HG03378 (cell line): ENCODE results near the gene RNF149.
"Not testable (repeated sequence)": the region's sequence is repeated elsewhere in the genome, so short reads cannot be mapped to it uniquely, and the experiment has no call there.

Source experiments
- ATAC-seq: cut with Tn5 transposase; IDR thresholded peaks from one replicate; pipeline ENCODE4 v1.9.1; 2021; ENCODE audit warnings: mild to moderate bottlenecking, moderate library complexity; ENCODE audit not compliant: unreplicated experiment

The RNF149 gene

GRCh38 chr2:101263377-101263800 is 45.1 kb downstream of the RNF149 start:
- no peak for ATAC-seq

- no peak for ATAC-seq
Observed at GRCh38 chr2:101262142-101262541, 46.4 kb downstream of the RNF149 start.

GRCh38 chr2:101258804-101259203 is 49.7 kb downstream of the RNF149 start:
- ATAC-seq = no peak

- no peak for ATAC-seq
Observed at GRCh38 chr2:101256316-101256715, 52.2 kb downstream of the RNF149 start.

GRCh38 chr2:101255501-101255900 is 53.0 kb downstream of the RNF149 start:
- ATAC-seq = no peak

GRCh38 chr2:101253703-101254450 is 54.6 kb downstream of the RNF149 start:
- ATAC-seq = no peak

GRCh38 chr2:101253013-101253702 is 55.3 kb downstream of the RNF149 start:
- peak; percentile 43 for ATAC-seq

- peak; percentile 83 for ATAC-seq
Observed at GRCh38 chr2:101252408-101253012, 56.0 kb downstream of the RNF149 start, which contains the start of gene CNOT11. CNOT11 (plus strand) TSS chr2:101252886; CDS start chr2:101252965, 79 bp downstream.

- peak; percentile 62 for ATAC-seq
Observed at GRCh38 chr2:101251844-101252407, 56.6 kb downstream of the RNF149 start.

- not testable (repeated sequence) for ATAC-seq
Observed at GRCh38 chr2:101251246-101251781, 57.2 kb downstream of the RNF149 start.

GRCh38 chr2:101249826-101250225 is 58.7 kb downstream of the RNF149 start:
- no peak for ATAC-seq

- not testable (repeated sequence) for ATAC-seq
Observed at GRCh38 chr2:101248756-101249155, 59.7 kb downstream of the RNF149 start.

GRCh38 chr2:101245468-101245867 is 63.0 kb downstream of the RNF149 start:
- not testable (repeated sequence) for ATAC-seq

- not testable (repeated sequence) for ATAC-seq
Observed at GRCh38 chr2:101244899-101245298, 63.6 kb downstream of the RNF149 start.

- ATAC-seq = not testable (repeated sequence)
Observed at GRCh38 chr2:101244373-101244772, 64.1 kb downstream of the RNF149 start.

GRCh38 chr2:101241158-101241557 is 67.3 kb downstream of the RNF149 start:
- ATAC-seq = no peak

GRCh38 chr2:101240694-101241093 is 67.8 kb downstream of the RNF149 start:
- not testable (repeated sequence) for ATAC-seq

GRCh38 chr2:101239760-101240118 is 68.8 kb downstream of the RNF149 start:
- not testable (repeated sequence) for ATAC-seq

GRCh38 chr2:101238930-101239759 is 69.4 kb downstream of the RNF149 start:
- ATAC-seq = no peak

GRCh38 chr2:101237944-101238343 is 70.6 kb downstream of the RNF149 start:
- ATAC-seq = not testable (repeated sequence)
